Breast epithelium (tissue), 3 donors: ENCODE measurements around the gene CAMK2D.

ENCODE experiments used
- CTCF ChIP-seq, 3 donors: fragments of 450-650 bp; IDR thresholded peaks; one replicate each; pipeline ENCODE4 v1.5.1; 2016 to 2017; ENCODE audit warnings: antibody characterized with exemption in 3 of 3, mild to moderate bottlenecking in 3 of 3, moderate library complexity in 3 of 3
- POLR2A ChIP-seq: fragments of 450-650 bp; IDR thresholded peaks from one replicate; pipeline ENCODE4 v1.6.1; 2016; ENCODE audit warnings: antibody characterized with exemption, mild to moderate bottlenecking, moderate library complexity

- no peak for TF ChIP-seq POLR2A
- TF ChIP-seq CTCF (IDR thresholded peaks at IDR 0.05), result no peak
Measured at GRCh38 chr4:113556382-113557134, 205.0 kb downstream of the CAMK2D start.
